Smooth muscle cell (in vitro differentiated cells): Measurements from ENCODE around the gene STX3. TPM values are rescaled to one million over a fixed set of nuclear protein-coding genes. Genes with fewer than 3 reads are reported as not detected.

ENCODE experiments used
- DNase-seq: peaks from one replicate; lab custom pipeline; 2025; ENCODE audit not compliant: unreplicated experiment; lab: John Stamatoyannopoulos, UW
- H2AFZ ChIP-seq: fragments of 200-600 bp; sonication (generic); 2 replicates; pipeline ENCODE4 v1.6.0; 2016; ENCODE audit warnings: antibody characterized with exemption, low read depth, mild to moderate bottlenecking
- H3F3A ChIP-seq: fragments of 200-600 bp; sonication (generic); 2 replicates; pipeline ENCODE4 v1.6.0; 2017; ENCODE audit warnings: antibody characterized with exemption, low read depth
- H3K27ac ChIP-seq: fragments of 200-600 bp; sonication (generic); 2 replicates; pipeline ENCODE4 v1.5.1; 2016; ENCODE audit warnings: low read depth, mild to moderate bottlenecking
- H3K27me3 ChIP-seq: fragments of 200-600 bp; sonication (generic); 2 replicates; pipeline ENCODE4 v1.6.1; 2016; ENCODE audit warnings: low read depth, mild to moderate bottlenecking
- H3K36me3 ChIP-seq: fragments of 200-600 bp; sonication (generic); 2 replicates; pipeline ENCODE4 v1.5.1; 2016; ENCODE audit warnings: low read depth
- H3K4me1 ChIP-seq: fragments of 200-600 bp; sonication (generic); 2 replicates; pipeline ENCODE4 v1.5.1; 2016; ENCODE audit warnings: low read depth
- H3K4me2 ChIP-seq: fragments of 200-600 bp; sonication (generic); 2 replicates; pipeline ENCODE4 v1.6.0; 2016; ENCODE audit warnings: mild to moderate bottlenecking
- H3K4me3 ChIP-seq: fragments of 200-600 bp; sonication (generic); 2 replicates; pipeline ENCODE4 v1.5.1; 2016; ENCODE audit warnings: mild to moderate bottlenecking
- H3K79me2 ChIP-seq: fragments of 200-600 bp; sonication (generic); 2 replicates; pipeline ENCODE4 v1.6.0; 2016; ENCODE audit warnings: low read depth, mild to moderate bottlenecking
- H3K9ac ChIP-seq: fragments of 200-600 bp; sonication (generic); 2 replicates; pipeline ENCODE4 v1.6.0; 2016; ENCODE audit warnings: low read depth
- H3K9me3 ChIP-seq: fragments of 200-600 bp; sonication (generic); replicated peaks from 2 replicates; pipeline ENCODE4 v1.5.1; 2016; ENCODE audit warnings: low read depth
- H4K20me1 ChIP-seq: fragments of 200-600 bp; sonication (generic); 2 replicates; pipeline ENCODE4 v1.6.0; 2016; ENCODE audit warnings: low read depth
- CTCF ChIP-seq: fragments of 200-600 bp; sonication (generic); IDR thresholded peaks from 2 replicates; pipeline ENCODE4 v1.5.1; 2017; ENCODE audit warnings: borderline replicate concordance, mild to moderate bottlenecking, antibody characterized with exemption; ENCODE audit not compliant: insufficient read depth, poor library complexity, severe bottlenecking
- WGBS: methylation state at CpG from one replicate; pipeline ENCODE4 v1.1.7; 2016; ENCODE audit warnings: low lambda C conversion rate; 5-methylcytosine and 5-hydroxymethylcytosine counted together
- polyA plus RNA-seq: library from polyadenylated mRNA; unstranded; fragments of >200 nt; fragmentation: Nextera tagmentation; extraction: Ambion mirVana; gene quantifications from 2 replicates; pipeline ENCODE4 v1.2.1, GENCODE V29; 2016
- total RNA-seq: library from RNA; depleted of rRNA; stranded (reverse); fragments of >200 nt; gene quantifications from 2 replicates; pipeline ENCODE4 v1.2.3, GENCODE V29; 2014

Gene STX3
- total RNA-seq (41.0 and 52.2 TPM in 2 replicates), polyA plus RNA-seq (24.1 and 26.6 TPM in 2 replicates)

DNA sequence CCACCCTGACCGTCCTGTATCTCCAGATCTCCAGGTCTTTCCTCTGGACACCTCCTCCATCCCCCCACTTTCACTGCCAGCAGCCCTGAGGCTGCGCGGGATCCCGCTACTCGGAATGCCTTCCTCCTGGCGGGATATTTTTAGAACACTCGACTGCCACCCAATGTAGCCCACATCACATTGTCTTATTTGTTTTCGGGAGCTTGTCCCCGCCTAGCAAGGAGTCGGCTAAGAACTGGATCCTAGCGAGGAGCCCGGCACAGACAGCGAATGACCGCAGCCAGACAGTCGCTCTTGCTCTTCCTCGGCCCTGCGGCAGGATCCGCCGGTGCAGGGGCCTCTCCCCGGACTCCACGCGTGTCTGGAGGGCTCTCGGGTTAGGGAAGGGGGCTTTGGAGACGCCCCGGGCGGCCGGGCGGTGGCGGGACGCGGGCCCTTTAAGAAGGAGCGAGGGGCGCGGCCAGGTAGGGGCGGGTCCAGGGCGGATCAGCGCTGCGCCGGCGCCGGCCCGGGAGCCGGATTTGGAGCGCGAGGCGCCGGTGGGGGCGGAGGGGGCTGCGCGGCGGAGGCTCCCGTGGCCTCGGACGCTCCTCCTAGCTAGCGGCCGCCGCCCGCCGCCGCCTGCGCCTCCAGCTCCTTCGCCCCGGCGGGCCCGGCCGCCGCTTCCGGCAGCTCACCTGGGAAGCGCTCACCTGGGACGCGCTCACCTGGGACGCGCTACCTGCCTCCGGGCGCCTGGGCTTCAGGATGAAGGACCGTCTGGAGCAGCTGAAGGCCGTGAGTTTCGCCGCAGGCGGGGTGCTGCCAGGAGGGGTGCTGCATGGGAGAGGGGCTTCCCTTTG is at the start of gene STX3:
Gene STX3, plus strand, starts transcription at position 518 of the 842 bp plus-strand sequence. Its CDS starts 230 bp downstream, at position 748.
- Histone ChIP-seq H3K9me3 (no peaks in the 10 kb centered on the region), H4K20me1 (peaks cover 44% of the 10 kb centered on the region), H3K36me3 (no peaks in the 10 kb centered on the region), H3F3A (peaks cover 7% of the 10 kb centered on the region), H3K4me1 (peaks cover 10% of the 10 kb centered on the region), H3K4me2 (peak within 1 kb of the TSS; percentile 94), H3K79me2 (peaks cover 40% of the 10 kb centered on the region), H3K27me3 (no peaks in the 10 kb centered on the region), H3K9ac (peak within 1 kb of the TSS; percentile 90), H3K27ac (peak within 1 kb of the TSS; percentile 91), H2AFZ (peak within 1 kb of the TSS; percentile 69), H3K4me3 (peak within 1 kb of the TSS; percentile 95)
- no peak for TF ChIP-seq CTCF
- WGBS = 1% methylated on average over 50 of the region's 80 CpGs
- peak; percentile 64 for DNase-seq

DNA sequence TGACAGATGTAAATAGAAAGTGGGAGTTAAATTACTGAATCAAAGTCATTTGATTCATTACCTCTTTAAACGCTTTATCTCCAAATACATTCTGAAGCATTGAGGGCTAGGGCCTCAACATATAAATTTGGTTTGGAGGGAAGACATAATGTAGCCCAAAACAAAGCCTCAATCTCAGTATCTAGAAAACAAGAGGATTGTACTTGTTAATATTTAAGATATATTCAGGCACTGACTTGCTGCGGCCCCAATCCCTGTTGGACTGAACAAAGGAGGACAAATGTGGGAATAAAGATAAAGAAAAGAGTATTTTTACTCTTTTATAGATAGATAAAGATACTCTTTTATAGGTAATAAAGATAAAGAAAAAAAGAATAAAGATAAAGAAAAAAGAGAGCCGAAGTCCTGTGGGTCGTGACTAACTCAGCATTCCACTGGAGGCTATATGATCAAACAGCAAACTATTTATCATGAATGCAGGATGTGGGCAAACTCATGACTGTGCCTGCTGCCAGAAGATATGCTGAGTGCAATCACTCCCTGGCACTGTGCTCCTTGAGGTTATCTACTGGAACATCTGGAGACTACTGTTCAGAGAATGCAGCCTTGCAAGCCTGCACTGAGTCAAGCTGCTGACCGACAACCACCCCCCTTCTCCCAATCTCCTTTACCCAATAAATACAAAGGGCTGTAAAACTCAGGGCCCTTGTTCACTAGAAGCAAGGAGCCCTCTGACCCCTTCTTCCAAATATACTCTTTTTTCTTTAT is 48.5 kb upstream of the STX3 start:
- Histone ChIP-seq H3K36me3 (no peaks in the 10 kb centered on the region), H3K9ac (peak overlapping the region; percentile 68), H3K4me1 (peaks cover 14% of the 10 kb centered on the region), H3K27me3 (no peaks in the 10 kb centered on the region), H3K4me2 (peak overlapping the region; percentile 76), H3K27ac (peak overlapping the region; percentile 98), H3K9me3 (no peaks in the 10 kb centered on the region), H3K79me2 (no peaks in the 10 kb centered on the region), H3F3A (peaks cover 22% of the 10 kb centered on the region), H2AFZ (peak overlapping the region; percentile 44), H3K4me3 (no peak overlapping the region), H4K20me1 (no peaks in the 10 kb centered on the region)
- no peak for DNase-seq
- TF ChIP-seq CTCF = no peak
- 24% methylated on average over 5 of the region's 5 CpGs for WGBS

- Histone ChIP-seq H3K9me3 (no peaks in the 10 kb centered on the region), H3K79me2 (no peaks in the 10 kb centered on the region), H2AFZ (peak overlapping the region; percentile 34), H3K9ac (peak overlapping the region; percentile 65), H3K4me1 (peaks cover 14% of the 10 kb centered on the region), H4K20me1 (no peaks in the 10 kb centered on the region), H3F3A (peaks cover 22% of the 10 kb centered on the region), H3K4me2 (peak overlapping the region; percentile 69), H3K27ac (peak overlapping the region; percentile 98), H3K27me3 (no peaks in the 10 kb centered on the region), H3K36me3 (no peaks in the 10 kb centered on the region), H3K4me3 (no peak overlapping the region)
- DNase-seq = no peak
- no peak for TF ChIP-seq CTCF
- 58% methylated on average over 1 of the region's 1 CpG for whole genome bisulfite sequencing
Measured at GRCh38 chr11:59707371-59707770, 47.8 kb upstream of the STX3 start.
